ENCODE measurements around the gene CYB5RL.

DNA sequence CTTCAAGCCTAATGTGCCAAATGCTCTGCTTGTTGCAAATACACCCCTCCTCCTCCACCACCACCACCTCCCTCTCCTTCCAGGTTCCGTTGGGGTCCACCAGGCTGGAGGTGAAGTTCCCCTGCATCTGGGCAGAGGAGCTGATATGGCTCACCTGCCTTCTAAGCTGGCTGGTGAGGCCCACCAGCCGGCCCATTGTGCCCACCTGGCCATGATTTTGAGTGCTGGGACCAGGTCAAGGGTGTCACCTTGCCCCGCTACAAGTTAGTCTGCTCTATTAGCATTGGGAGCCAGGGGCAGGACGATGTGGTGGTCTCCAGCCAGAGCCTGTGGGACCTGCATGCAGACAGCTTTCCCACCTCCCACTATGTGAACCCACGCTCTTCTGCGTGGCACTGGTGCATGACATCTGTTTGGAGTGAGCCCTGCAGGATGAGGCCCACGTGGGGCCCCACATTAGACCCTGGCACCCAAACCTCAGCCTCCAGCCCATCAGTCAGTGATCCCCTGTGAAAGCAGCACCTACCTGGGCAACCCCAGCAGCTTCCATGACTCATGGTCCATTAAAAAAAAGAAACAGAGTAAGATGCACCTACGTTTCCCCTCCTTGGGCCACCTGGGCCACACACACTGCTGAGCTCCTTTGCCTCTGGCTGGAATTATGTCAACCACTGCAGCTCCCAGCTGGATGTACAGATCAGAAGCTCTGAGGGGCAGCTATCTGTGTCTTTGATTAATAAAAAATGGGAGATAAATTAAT lies 31.4 kb downstream of the CYB5RL start:
- TF ChIP-seq POLR2A (IDR thresholded peaks at IDR 0.05): no peak
- TF ChIP-seq, protein P1, sequence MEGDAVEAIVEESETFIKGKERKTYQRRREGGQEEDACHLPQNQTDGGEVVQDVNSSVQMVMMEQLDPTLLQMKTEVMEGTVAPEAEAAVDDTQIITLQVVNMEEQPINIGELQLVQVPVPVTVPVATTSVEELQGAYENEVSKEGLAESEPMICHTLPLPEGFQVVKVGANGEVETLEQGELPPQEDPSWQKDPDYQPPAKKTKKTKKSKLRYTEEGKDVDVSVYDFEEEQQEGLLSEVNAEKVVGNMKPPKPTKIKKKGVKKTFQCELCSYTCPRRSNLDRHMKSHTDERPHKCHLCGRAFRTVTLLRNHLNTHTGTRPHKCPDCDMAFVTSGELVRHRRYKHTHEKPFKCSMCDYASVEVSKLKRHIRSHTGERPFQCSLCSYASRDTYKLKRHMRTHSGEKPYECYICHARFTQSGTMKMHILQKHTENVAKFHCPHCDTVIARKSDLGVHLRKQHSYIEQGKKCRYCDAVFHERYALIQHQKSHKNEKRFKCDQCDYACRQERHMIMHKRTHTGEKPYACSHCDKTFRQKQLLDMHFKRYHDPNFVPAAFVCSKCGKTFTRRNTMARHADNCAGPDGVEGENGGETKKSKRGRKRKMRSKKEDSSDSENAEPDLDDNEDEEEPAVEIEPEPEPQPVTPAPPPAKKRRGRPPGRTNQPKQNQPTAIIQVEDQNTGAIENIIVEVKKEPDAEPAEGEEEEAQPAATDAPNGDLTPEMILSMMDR (IDR thresholded peaks at IDR 0.05): no peak
- no peak for TF ChIP-seq EP300 (IDR thresholded peaks at IDR 0.05; ENCODE audit: low read depth)
- no peak for TF ChIP-seq POLR2AphosphoS5 (IDR thresholded peaks at IDR 0.05)

Measured in transverse colon (tissue), 4 donors.